OCI-LY7 (cell line): ENCODE results near the gene VIPR1. TPM values are rescaled to one million over a fixed set of nuclear protein-coding genes. Genes with fewer than 3 reads are reported as not detected.

Experiments
- BruUV-seq: library from RNA; stranded (reverse); fragments of 400-500 nt; replicated peaks from 2 replicates; lab custom pipeline; 2021; lab: Mats Ljungman, UMichigan
- CTCF ChIA-PET: fragments of 300-600 bp; sonication (Branson Sonifier 250); formaldehyde crosslinking; loops from one replicate; lab custom pipeline; 2022; ENCODE audit warnings: antibody characterized with exemption; ENCODE audit not compliant: unreplicated experiment; lab: Charles Lee
- POLR2A ChIA-PET: fragments of 300-600 bp; sonication (Branson Sonifier 250); formaldehyde crosslinking; loops from one replicate; lab custom pipeline; 2022; ENCODE audit warnings: antibody characterized with exemption; lab: Charles Lee
- DNase-seq: peaks from one replicate; pipeline ENCODE4 v3.0.0-alpha.2; 2015; ENCODE audit warnings: low spot score
- H2AFZ ChIP-seq: fragments of 200-600 bp; sonication (generic), shearing (Covaris generic); 2 replicates; pipeline ENCODE4 v1.6.1; 2014; ENCODE audit warnings: mild to moderate bottlenecking, antibody characterized with exemption, low read length, moderate library complexity
- H3K27ac ChIP-seq: fragments of 200-600 bp; sonication (generic); 2 replicates; pipeline ENCODE4 v1.5.1; 2014; ENCODE audit warnings: mixed run types, low read depth, mild to moderate bottlenecking, moderate library complexity, low read length, inconsistent platforms; ENCODE audit not compliant: poor library complexity, severe bottlenecking
- H3K36me3 ChIP-seq: fragments of 200-600 bp; sonication (generic); 2 replicates; pipeline ENCODE4 v1.6.1; 2014; ENCODE audit warnings: mild to moderate bottlenecking, antibody characterized with exemption, low read length, moderate library complexity, mixed read lengths; ENCODE audit not compliant: insufficient read depth
- H3K4me1 ChIP-seq: fragments of 200-600 bp; sonication (generic); 2 replicates; pipeline ENCODE4 v1.5.1; 2014; ENCODE audit warnings: mild to moderate bottlenecking, low read length; ENCODE audit not compliant: insufficient read depth, poor library complexity, severe bottlenecking
- H3K4me2 ChIP-seq: fragments of 200-600 bp; sonication (generic); 2 replicates; pipeline ENCODE4 v1.6.1; 2014; ENCODE audit warnings: mild to moderate bottlenecking, low read length
- H3K4me3 ChIP-seq: fragments of 200-600 bp; sonication (generic); 2 replicates; pipeline ENCODE4 v1.5.1; 2014; ENCODE audit warnings: mild to moderate bottlenecking, low read depth, low read length; ENCODE audit not compliant: poor library complexity, severe bottlenecking
- H3K79me2 ChIP-seq: fragments of 200-600 bp; sonication (generic); 2 replicates; pipeline ENCODE4 v1.6.1; 2016; ENCODE audit warnings: low read depth, mild to moderate bottlenecking, low read length, moderate library complexity, mixed read lengths; ENCODE audit not compliant: insufficient read depth
- H3K9me2 ChIP-seq: fragments of 200-600 bp; sonication (generic); 2 replicates; pipeline ENCODE4 v1.6.1; 2016; ENCODE audit warnings: mild to moderate bottlenecking, low read length, mixed read lengths; ENCODE audit not compliant: insufficient read depth
- H3K9me3 ChIP-seq: fragments of 200-600 bp; sonication (generic); 2 replicates; pipeline ENCODE4 v1.6.1; 2014; ENCODE audit warnings: mild to moderate bottlenecking, mixed run types, low read length, mixed read lengths
- H4K20me1 ChIP-seq: fragments of 200-600 bp; sonication (generic); 2 replicates; pipeline ENCODE4 v1.6.1; 2014; ENCODE audit warnings: mild to moderate bottlenecking, antibody characterized with exemption, low read length, moderate library complexity, mixed read lengths; ENCODE audit not compliant: insufficient read depth
- EZH2phosphoT487 ChIP-seq: fragments of 200-600 bp; sonication (generic); IDR thresholded peaks from 2 replicates; pipeline ENCODE4 v1.6.1; 2018; ENCODE audit warnings: low read depth, borderline replicate concordance, mild to moderate bottlenecking, mixed run types, antibody characterized with exemption, low read length, moderate library complexity, mixed read lengths
- intact Hi-C: fragments of 100-400 bp; cut with micrococcal nuclease; formaldehyde crosslinking; loops from one replicate; pipeline ENCODE4 v1.10.0; 2022; ENCODE audit not compliant: unreplicated experiment
- total RNA-seq, 2 experiments: library from RNA; depleted of rRNA in 1 of 2; stranded (reverse); fragments of >200 nt in 1 of 2; shearing (Covaris generic) in 1 of 2; gene quantifications; 2 replicates each; pipeline ENCODE4 v1.2.3, GENCODE V29; 2014 to 2022
- TF ChIP-seq, protein P1 (sequence below): fragments of 200-600 bp; sonication (generic); conservative IDR thresholded peaks from 2 replicates; pipeline ENCODE4 v1.5.1; 2014; ENCODE audit warnings: mild to moderate bottlenecking, antibody characterized with exemption, low read length, moderate library complexity, mixed read lengths

VIPR1 gene
- total RNA-seq, 2 experiments from 2014 or later = not detected

DNA sequence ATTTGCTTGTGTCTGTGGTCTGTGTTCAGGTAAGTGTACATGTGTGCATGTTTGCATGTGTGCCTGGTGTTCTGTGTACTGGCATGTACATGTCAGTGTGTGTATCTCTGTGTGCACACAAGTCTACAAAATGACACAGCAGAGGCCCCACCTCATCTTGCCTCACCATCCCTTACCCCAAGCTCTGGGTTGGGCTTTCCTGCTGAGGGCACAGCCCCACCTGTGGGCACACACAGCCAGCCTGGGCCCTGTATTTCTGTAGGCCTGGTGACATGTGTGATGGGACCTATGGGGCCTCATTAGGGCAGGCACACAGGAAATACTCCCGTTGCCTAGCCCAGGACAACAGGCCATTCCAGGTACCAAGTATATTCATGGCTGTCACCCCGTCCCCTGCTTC, 13.5 kb downstream of the VIPR1 start:
- no peaks in the 10 kb centered on the region for H3K4me1 ChIP-seq
- no peaks in the 10 kb centered on the region for H4K20me1 ChIP-seq
- no peak overlapping the region for H3K4me2 ChIP-seq
- H2AFZ ChIP-seq = no peak overlapping the region
- no peaks in the 10 kb centered on the region for H3K36me3 ChIP-seq
- H3K9me3 ChIP-seq = no peaks in the 10 kb centered on the region
- H3K79me2 ChIP-seq = no peaks in the 10 kb centered on the region
- H3K9me2 ChIP-seq = no peaks in the 10 kb centered on the region
- no peak overlapping the region for H3K4me3 ChIP-seq
- no TSS peak for BruUV-seq
- ChIA-PET CTCF (no interaction called here), POLR2A (interaction anchor here (1.8 kb wide), 1 partner anchor 10 kb away, joined by 3 read pairs; no protein-coding TSS in a partner anchor)
- no peak overlapping the region for H3K27ac ChIP-seq
- intact Hi-C loops = no loop called here
- TF ChIP-seq EZH2phosphoT487 = no peak
- TF ChIP-seq, protein P1, sequence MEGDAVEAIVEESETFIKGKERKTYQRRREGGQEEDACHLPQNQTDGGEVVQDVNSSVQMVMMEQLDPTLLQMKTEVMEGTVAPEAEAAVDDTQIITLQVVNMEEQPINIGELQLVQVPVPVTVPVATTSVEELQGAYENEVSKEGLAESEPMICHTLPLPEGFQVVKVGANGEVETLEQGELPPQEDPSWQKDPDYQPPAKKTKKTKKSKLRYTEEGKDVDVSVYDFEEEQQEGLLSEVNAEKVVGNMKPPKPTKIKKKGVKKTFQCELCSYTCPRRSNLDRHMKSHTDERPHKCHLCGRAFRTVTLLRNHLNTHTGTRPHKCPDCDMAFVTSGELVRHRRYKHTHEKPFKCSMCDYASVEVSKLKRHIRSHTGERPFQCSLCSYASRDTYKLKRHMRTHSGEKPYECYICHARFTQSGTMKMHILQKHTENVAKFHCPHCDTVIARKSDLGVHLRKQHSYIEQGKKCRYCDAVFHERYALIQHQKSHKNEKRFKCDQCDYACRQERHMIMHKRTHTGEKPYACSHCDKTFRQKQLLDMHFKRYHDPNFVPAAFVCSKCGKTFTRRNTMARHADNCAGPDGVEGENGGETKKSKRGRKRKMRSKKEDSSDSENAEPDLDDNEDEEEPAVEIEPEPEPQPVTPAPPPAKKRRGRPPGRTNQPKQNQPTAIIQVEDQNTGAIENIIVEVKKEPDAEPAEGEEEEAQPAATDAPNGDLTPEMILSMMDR = no peak
- DNase-seq = no peak

DNA sequence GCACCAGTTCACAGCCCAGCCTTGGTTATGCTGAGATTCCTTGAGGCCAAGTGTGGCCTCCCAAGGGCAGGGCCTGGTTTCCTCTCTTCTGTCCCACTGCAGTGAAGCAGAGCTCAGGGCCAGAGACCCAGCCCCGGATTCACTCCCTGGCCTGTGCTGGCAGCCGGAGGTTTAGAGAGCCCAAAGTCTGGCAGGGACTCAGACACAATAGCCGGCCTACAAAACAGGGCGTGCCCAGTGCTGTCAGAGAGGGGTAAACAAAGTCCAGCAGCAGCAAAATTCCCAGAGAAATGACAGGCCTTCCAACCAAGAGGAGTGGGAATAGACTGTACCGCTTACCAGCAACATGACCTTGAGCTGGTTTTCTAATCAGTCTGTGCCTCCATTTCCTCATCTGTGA, 14.0 kb downstream of the VIPR1 start:
- CTCF ChIA-PET = no interaction called here
- Histone ChIP-seq H3K9me2 (no peaks in the 10 kb centered on the region), H3K9me3 (no peaks in the 10 kb centered on the region), H3K4me1 (no peaks in the 10 kb centered on the region), H3K4me2 (no peak overlapping the region), H3K27ac (no peak overlapping the region), H3K79me2 (no peaks in the 10 kb centered on the region), H2AFZ (no peak overlapping the region), H4K20me1 (no peaks in the 10 kb centered on the region), H3K4me3 (no peak overlapping the region), H3K36me3 (no peaks in the 10 kb centered on the region)
- no peak for DNase-seq
- intact Hi-C loops = no loop called here
- TF ChIP-seq EZH2phosphoT487 = no peak
- TF ChIP-seq, protein P1 = no peak
- POLR2A ChIA-PET = interaction anchor here (1.8 kb wide), 1 partner anchor 10 kb away, joined by 3 read pairs; no protein-coding TSS in a partner anchor
- BruUV-seq = no TSS peak

DNA sequence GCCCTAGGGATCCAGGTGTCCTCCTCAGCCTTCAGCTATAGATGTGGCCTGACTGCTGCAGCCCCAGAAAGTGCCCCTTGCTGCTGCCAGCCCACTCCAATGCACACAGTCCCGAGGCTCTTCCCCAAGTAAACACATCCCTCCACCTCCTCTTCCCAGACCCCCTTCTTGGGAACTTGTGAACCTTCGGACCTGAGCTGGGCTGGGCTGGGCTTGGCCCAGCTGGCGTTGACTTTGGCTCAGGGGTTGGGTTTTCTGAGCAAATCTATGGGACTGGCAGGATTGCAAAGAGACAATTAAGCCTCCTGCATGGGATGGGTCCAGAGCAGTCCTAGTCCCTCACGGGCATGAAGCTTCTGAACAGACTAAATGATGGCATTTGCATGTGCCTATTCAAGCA, 14.7 kb downstream of the VIPR1 start:
- intact Hi-C loops = no loop called here
- CTCF ChIA-PET = no interaction called here
- BruUV-seq = no TSS peak

More for the DNA sequence above, 14.7 kb downstream of the VIPR1 start:
- POLR2A ChIA-PET = interaction anchor here (1.8 kb wide), 1 partner anchor 9 kb away, joined by 3 read pairs; no protein-coding TSS in a partner anchor
- Histone ChIP-seq H3K4me2 (no peak overlapping the region), H3K9me3 (no peaks in the 10 kb centered on the region), H3K4me1 (no peaks in the 10 kb centered on the region), H4K20me1 (no peaks in the 10 kb centered on the region), H3K79me2 (no peaks in the 10 kb centered on the region), H3K36me3 (no peaks in the 10 kb centered on the region), H3K9me2 (no peaks in the 10 kb centered on the region), H3K4me3 (no peak overlapping the region), H3K27ac (no peak overlapping the region), H2AFZ (no peak overlapping the region)
- TF ChIP-seq, protein P1 = no peak
- TF ChIP-seq EZH2phosphoT487 = no peak
- no peak for DNase-seq
